ENCODE measurements around the gene NCOA1. TPM values are rescaled to one million over a fixed set of nuclear protein-coding genes. Genes with fewer than 3 reads are reported as not detected.

Gene NCOA1
- total and polyA plus RNA-seq, 2 of the 4 experiments (the other 2 are of a cell fraction): 6.7 to 11.3 TPM

DNA sequence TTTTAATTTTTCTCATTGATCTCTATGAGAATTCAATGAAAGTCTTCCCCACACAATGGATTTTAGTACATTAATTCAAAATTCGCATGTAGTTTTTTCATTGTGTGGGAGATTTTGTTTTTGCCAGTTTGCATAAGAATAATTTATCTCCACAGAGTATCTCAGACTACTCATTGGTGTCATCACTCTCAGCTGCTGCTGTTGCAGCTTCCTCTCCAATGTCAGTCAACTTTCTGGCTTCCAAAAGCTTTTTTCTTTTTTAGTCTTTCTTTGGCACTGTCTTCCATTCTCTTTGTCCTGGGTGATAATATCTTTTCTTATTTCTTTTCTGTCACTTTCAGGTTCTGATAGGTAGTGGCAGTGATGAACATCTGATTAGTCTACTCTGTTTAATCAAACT is 251.7 kb downstream of the NCOA1 start:
- no peak overlapping the region for H3K4ac ChIP-seq (ENCODE audit: low read depth, low read length)
- peaks cover 6% of the 10 kb centered on the region for H3K36me3 ChIP-seq (ENCODE audit: control insufficient read depth, insufficient read depth, low read length)
- intact Hi-C loops (cut with micrococcal nuclease): no loop called here
- H3K14ac ChIP-seq (replicated peaks; ENCODE audit: low read depth, low read length): no peak overlapping the region
- H4K5ac ChIP-seq (ENCODE audit: low read depth, low read length): no peak overlapping the region
- H3K9ac ChIP-seq (ENCODE audit: low read depth, low read length): no peak overlapping the region
- H3K4me1 ChIP-seq (ENCODE audit: control insufficient read depth, insufficient read depth, low read length): no peaks in the 10 kb centered on the region
- no peak overlapping the region for H4K8ac ChIP-seq (ENCODE audit: low read depth in 2 of 2, low read length in 2 of 2)
- no peak overlapping the region for H2BK5ac ChIP-seq (ENCODE audit: low read depth, low read length, poor library complexity, severe bottlenecking)
- H2AK5ac ChIP-seq (ENCODE audit: low read depth, low read length): no peak overlapping the region
- H3K18ac ChIP-seq (ENCODE audit: low read depth, low read length): no peak overlapping the region
- H2BK120ac ChIP-seq (ENCODE audit: low read depth, low read length): no peak overlapping the region
- no peaks in the 10 kb centered on the region for H4K20me1 ChIP-seq (ENCODE audit: insufficient read depth, low read length)
- dilution Hi-C loops (cut with HindIII; ENCODE audit: low sequenced_read_pairs, unreplicated experiment): no loop called here
- peaks cover 3% of the 10 kb centered on the region for H3K9me1 ChIP-seq (ENCODE audit: insufficient read depth, low read length)
- H3K79me1 ChIP-seq (ENCODE audit: low read depth in 1 of 2, low read length in 2 of 2): no peaks in the 10 kb centered on the region
- in situ Hi-C loops (cut with MboI; ENCODE audit: low sequenced_read_pairs): no loop called here
- H2BK15ac ChIP-seq (ENCODE audit: low read depth, low read length): no peak overlapping the region
- no peak overlapping the region for H2AFZ ChIP-seq (replicated peaks; ENCODE audit: low read length, poor library complexity)
- H3K27ac ChIP-seq (ENCODE audit: insufficient read depth, low read length): no peak overlapping the region
- no peak overlapping the region for H3K23ac ChIP-seq (ENCODE audit: low read depth, low read length)
- CTCF ChIA-PET: no interaction called here
- TF ChIP-seq, protein P1, sequence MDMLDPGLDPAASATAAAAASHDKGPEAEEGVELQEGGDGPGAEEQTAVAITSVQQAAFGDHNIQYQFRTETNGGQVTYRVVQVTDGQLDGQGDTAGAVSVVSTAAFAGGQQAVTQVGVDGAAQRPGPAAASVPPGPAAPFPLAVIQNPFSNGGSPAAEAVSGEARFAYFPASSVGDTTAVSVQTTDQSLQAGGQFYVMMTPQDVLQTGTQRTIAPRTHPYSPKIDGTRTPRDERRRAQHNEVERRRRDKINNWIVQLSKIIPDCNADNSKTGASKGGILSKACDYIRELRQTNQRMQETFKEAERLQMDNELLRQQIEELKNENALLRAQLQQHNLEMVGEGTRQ (IDR thresholded peaks at IDR 0.05; ENCODE audit: low read depth, low read length): no peak
- TF ChIP-seq, protein P2, sequence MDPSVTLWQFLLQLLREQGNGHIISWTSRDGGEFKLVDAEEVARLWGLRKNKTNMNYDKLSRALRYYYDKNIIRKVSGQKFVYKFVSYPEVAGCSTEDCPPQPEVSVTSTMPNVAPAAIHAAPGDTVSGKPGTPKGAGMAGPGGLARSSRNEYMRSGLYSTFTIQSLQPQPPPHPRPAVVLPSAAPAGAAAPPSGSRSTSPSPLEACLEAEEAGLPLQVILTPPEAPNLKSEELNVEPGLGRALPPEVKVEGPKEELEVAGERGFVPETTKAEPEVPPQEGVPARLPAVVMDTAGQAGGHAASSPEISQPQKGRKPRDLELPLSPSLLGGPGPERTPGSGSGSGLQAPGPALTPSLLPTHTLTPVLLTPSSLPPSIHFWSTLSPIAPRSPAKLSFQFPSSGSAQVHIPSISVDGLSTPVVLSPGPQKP (IDR thresholded peaks at IDR 0.05; ENCODE audit: borderline replicate concordance, low read depth, low read length): no peak
- TF ChIP-seq NFE2L2 (IDR thresholded peaks at IDR 0.05; ENCODE audit: low read depth, low read length) (no peak), RFX5 (IDR thresholded peaks at IDR 0.05; ENCODE audit: low read depth, low read length) (no peak), SMC3 (IDR thresholded peaks at IDR 0.05; ENCODE audit: low read depth, low read length) (no peak), MAFK (IDR thresholded peaks at IDR 0.05; ENCODE audit: low read depth, low read length) (no peak), POLR2A (IDR thresholded peaks at IDR 0.05; ENCODE audit: low read depth, low read length) (no peak), MXI1 (IDR thresholded peaks at IDR 0.05; ENCODE audit: borderline replicate concordance, low read depth, low read length) (no peak), MAZ (IDR thresholded peaks at IDR 0.05; ENCODE audit: borderline replicate concordance, low read depth, low read length) (no peak)
- H3K56ac ChIP-seq (ENCODE audit: extremely low read depth, insufficient read depth, low read length): no peak overlapping the region
- ATAC-seq (ENCODE audit: low read depth): no peak
- H3K9me3 ChIP-seq (ENCODE audit: control insufficient read depth, insufficient read depth, low read length): no peaks in the 10 kb centered on the region
- no peak overlapping the region for H2BK20ac ChIP-seq (ENCODE audit: low read depth, low read length)
- no peak for DNase-seq
- H3K4me2 ChIP-seq (ENCODE audit: low read depth, low read length): no peak overlapping the region
- BruUV-seq (replicated peaks): no TSS peak
- H3K27me3 ChIP-seq (ENCODE audit: control insufficient read depth, insufficient read depth, low read length): no peaks in the 10 kb centered on the region
- no CpG with 5 or more reads among the region's 1 CpG for WGBS, 2 experiments (ENCODE audit: extremely low coverage in 2 of 2, insufficient read length in 1 of 2)
- POLR2A ChIA-PET (ENCODE audit: unreplicated experiment): no interaction called here
- no peak overlapping the region for H4K91ac ChIP-seq (ENCODE audit: insufficient read depth, low read depth, low read length)
- no peak overlapping the region for H3K4me3 ChIP-seq (ENCODE audit: insufficient read depth, low read depth, low read length)
- H2AK9ac ChIP-seq (replicated peaks; ENCODE audit: low read depth, low read length, poor library complexity): no peak overlapping the region

Data from IMR-90 (cell line).